LNCaP clone FGC (cell line): ENCODE measurements around the gene FBXL16.
A peak's percentile ranks its signal among the peaks of the same experiment; 100 is the strongest.

Experiments
- DNase-seq: peaks from one replicate; pipeline ENCODE4 v3.0.0-alpha.2; 2011; ENCODE audit warnings: low read depth
- H3K4me3 ChIP-seq: 2 replicates; pipeline ENCODE4 v1.5.1; 2011; ENCODE audit warnings: mild to moderate bottlenecking, low read depth, low read length, control low read depth
- TF ChIP-seq, protein P1 (sequence below): IDR thresholded peaks from 2 replicates; pipeline ENCODE4 v1.5.1; 2012; ENCODE audit warnings: mild to moderate bottlenecking; ENCODE audit not compliant: control insufficient read depth, insufficient read depth; ENCODE audit errors: extremely low read depth

The FBXL16 gene

DNA sequence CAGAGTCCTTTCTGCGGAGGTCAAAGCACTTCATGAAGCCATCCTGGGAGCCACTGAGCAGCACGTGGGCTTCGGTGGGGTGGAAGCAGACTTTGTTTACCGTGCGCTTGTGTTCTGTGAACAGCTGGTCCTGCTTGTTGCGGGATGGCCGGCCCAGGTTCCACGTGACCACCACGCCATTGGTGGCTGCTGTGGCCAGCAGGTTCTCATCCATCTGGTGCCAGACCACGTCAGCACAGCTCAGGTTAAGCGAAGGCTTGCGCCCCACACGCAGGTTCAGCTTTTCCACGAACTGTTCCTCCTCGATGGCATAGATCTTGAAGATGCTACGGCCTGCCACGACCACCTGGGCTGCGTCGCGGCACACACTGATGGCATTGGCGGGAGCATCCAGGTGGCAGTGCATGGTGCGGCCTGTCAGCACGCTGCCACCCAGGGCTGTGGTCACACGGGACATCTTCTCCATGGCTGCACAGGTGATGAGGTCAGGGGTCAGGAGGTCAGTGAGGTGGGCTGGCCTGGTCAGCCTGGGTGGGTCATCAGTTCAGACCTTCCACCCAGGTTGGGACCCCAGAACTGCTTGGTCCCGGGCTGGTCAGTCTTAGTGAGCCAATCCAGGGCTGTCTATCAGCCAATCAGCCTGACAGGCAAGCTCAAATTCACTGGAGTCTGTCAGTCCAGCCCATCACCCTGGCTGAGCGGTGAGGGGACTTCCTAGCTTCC lies 16.3 kb downstream of the FBXL16 start:
- peak overlapping the region; percentile 98 for H3K4me3 ChIP-seq
- TF ChIP-seq, protein P1, sequence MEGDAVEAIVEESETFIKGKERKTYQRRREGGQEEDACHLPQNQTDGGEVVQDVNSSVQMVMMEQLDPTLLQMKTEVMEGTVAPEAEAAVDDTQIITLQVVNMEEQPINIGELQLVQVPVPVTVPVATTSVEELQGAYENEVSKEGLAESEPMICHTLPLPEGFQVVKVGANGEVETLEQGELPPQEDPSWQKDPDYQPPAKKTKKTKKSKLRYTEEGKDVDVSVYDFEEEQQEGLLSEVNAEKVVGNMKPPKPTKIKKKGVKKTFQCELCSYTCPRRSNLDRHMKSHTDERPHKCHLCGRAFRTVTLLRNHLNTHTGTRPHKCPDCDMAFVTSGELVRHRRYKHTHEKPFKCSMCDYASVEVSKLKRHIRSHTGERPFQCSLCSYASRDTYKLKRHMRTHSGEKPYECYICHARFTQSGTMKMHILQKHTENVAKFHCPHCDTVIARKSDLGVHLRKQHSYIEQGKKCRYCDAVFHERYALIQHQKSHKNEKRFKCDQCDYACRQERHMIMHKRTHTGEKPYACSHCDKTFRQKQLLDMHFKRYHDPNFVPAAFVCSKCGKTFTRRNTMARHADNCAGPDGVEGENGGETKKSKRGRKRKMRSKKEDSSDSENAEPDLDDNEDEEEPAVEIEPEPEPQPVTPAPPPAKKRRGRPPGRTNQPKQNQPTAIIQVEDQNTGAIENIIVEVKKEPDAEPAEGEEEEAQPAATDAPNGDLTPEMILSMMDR: no peak
- no peak for DNase-seq

- DNase-seq: no peak
- TF ChIP-seq, protein P1: no peak
- no peak overlapping the region for H3K4me3 ChIP-seq
These were observed 18.1 kb downstream of the FBXL16 start for GRCh38 chr16:687499-687898.

DNA sequence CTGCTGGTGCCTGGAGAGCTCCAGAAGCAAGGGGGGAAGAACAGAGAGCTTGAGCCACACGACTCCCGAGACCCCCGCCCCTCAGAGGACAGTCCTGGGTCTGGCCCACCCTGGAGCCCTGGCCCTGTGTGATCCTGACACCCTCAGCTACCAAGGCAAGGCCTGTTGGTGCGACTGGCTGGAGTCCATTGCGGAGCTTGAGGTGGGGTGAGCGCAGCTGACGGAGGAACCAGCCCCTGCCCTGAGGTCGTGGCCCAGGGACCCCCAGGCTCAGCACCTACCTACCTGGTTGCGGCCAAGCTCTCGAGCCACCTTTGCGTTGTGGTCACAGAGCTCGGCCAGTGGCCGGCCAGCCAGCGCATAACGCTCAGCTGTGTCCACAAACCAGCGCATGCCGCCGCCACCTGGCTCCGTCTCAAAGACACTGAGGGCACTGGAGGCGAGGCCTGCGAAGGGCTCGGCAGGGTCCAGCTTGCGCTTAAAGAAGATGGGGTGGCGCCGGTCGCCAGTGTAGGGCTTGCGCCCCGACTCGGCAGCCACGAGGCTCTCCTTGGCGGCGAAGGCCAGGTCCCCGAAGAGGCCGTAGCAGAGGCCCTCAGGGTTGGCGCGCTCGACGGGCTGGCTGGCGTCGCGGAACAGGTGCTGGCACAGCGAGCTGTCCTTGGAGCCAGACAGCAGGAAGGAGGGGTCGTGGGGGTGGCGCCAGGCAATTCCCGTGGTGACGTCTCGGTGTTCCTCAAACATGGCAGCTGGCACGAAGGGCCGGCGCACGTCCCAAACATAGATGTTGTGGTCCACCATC lies 18.9 kb downstream of the FBXL16 start:
- TF ChIP-seq, protein P1: no peak
- no peak overlapping the region for H3K4me3 ChIP-seq
- no peak for DNase-seq

- TF ChIP-seq, protein P1: peak; percentile 84
- no peak for DNase-seq
- H3K4me3 ChIP-seq: no peak overlapping the region
These were observed 19.6 kb downstream of the FBXL16 start for GRCh38 chr16:685967-686366.

DNA sequence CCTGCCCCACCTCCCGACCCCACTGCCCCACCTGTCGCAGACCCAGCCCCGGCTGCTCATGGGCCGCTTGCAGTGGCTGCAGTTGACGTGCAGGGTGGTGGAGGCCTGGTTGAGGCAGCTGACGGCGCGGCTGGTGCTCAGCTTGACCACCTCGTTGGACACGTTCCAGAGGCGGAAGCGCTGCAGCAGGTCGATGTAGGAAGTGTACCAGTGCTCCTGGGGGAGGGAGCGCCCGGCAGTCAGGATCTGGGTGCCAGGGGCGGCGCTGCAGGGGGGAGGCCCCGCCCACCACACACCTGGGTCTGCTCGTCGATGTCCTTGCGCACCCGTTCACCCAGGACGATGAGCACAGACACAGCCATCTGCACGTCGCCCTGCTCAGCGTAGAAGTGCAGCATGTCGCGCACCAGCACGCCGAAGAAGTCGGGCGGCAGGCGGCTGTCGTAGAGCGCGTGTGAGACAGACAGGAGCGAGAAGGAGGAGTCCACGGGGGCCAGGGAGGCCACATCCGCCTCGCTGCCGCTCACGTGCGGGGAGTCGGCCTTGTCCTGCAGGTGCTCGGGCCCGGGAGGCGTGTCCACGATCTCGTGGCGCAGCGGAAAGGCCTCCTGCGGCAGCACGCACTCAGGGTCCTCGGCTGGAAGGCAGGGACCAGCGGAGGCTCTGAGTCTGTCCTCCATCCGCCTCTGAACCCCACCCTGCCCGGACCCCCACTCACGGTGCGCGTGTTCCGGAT lies 20.5 kb downstream of the FBXL16 start:
- peak overlapping the region; percentile 72 for H3K4me3 ChIP-seq
- no peak for DNase-seq
- TF ChIP-seq, protein P1: no peak

- TF ChIP-seq, protein P1: no peak
- H3K4me3 ChIP-seq: peak within 1 kb of the TSS; percentile 72
- peak; percentile 83 for DNase-seq
These were observed 21.4 kb downstream of the FBXL16 start, which contains the start of gene JMJD8 for GRCh38 chr16:684071-684794. Gene JMJD8 (minus strand): TSS chr16:684334. CDS start chr16:684319, 15 bp downstream.
